Endometrial microvascular endothelial cells (primary cell): ENCODE measurements around the gene RAB11A. TPM values are rescaled to one million over a fixed set of nuclear protein-coding genes. Genes with fewer than 3 reads are reported as not detected.

Experiments
- in situ Hi-C: cut with HindIII; loops from 2 replicates; pipeline ENCODE4 v1.10.0; 2017; ENCODE audit warnings: low sequenced_read_pairs, low pct_unique_long_range_greater_than_20kb; ENCODE audit errors: inconsistent ontology term
- total RNA-seq: library from RNA; depleted of rRNA; stranded (reverse); fragments of >200 nt; gene quantifications from one replicate; pipeline ENCODE4 v1.2.3, GENCODE V29; 2015; ENCODE audit errors: inconsistent ontology term

Gene RAB11A
- 633 TPM for total RNA-seq

DNA sequence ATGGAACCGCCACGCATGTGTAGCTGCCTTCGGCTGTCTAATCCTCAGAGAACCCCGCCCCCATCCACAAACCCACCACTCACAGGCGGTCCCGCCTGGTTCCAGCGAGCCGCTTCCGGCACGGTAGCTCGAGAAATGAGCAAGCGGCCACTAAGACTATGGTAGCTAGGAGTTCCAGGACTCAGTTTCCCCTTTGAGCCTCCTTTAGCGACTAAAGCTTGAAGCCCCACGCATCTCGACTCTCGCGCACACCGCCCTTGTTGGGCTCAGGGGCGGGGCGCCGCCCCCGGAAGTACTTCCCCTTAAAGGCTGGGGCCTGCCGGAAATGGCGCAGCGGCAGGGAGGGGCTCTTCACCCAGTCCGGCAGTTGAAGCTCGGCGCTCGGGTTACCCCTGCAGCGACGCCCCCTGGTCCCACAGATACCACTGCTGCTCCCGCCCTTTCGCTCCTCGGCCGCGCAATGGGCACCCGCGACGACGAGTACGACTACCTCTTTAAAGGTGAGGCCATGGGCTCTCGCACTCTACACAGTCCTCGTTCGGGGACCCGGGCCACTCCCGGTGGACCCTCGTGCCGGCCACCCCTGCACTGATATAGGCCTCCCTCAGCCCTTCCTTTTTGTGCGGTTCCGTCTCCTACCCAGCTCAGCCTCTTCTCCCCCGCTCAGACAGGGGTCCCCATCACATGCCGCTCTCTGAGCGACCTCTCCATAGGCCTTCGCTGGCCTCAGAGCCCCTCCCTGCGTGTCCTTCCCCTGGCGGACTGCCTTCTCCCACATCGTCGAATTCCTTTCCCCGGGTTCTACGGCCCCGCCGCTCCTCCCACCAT, at the start of gene RAB11A:
Gene RAB11A (plus strand): TSS at position 366 of the 828 bp plus-strand sequence. CDS start 95 bp downstream, at position 461.
- in situ Hi-C loops = loop anchor here (5.0 kb wide), 1 partner anchor 37 kb away; no protein-coding TSS in a partner anchor

- in situ Hi-C loops = no loop called here
These were observed 49.7 kb upstream of the RAB11A start for GRCh38 chr15:65819563-65819960.

DNA sequence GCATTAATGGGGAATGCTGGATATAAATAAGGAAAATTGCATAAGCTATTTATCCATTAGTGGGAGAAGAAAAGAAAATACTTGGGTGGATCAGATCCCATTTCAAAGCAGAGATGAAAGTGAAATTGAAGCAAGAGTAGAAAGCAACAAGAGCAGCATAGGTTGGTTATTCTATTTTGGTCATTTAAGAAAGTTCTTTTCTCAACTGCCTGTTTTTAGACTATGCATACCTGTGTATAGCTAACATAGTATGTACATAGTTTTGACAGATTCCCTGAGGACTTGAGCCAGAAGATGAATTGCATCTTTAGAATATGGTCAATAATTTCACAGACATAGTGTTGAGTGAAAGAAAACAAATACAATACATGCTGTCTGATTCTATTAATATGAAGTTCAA, 48.2 kb upstream of the RAB11A start:
- in situ Hi-C loops = no loop called here

DNA sequence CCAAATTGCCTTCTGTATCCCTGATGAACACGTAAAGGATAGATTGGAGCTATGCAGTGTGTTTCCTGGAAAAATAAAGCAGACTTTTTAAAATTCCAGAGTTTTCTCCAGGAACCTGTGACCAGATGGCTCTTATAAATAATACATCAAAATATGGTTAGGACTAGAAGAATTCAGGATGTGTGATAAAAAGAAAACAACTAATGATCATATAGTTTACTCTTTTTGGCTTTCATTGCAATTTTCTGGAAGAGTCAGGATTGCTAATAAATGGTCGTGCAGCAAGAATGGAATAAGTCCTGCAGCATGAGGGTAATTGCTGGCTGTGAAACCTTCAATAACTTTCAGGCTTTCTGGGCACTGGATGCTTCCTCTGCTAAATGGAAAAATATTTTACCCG, 47.0 kb upstream of the RAB11A start:
- in situ Hi-C loops = no loop called here

DNA sequence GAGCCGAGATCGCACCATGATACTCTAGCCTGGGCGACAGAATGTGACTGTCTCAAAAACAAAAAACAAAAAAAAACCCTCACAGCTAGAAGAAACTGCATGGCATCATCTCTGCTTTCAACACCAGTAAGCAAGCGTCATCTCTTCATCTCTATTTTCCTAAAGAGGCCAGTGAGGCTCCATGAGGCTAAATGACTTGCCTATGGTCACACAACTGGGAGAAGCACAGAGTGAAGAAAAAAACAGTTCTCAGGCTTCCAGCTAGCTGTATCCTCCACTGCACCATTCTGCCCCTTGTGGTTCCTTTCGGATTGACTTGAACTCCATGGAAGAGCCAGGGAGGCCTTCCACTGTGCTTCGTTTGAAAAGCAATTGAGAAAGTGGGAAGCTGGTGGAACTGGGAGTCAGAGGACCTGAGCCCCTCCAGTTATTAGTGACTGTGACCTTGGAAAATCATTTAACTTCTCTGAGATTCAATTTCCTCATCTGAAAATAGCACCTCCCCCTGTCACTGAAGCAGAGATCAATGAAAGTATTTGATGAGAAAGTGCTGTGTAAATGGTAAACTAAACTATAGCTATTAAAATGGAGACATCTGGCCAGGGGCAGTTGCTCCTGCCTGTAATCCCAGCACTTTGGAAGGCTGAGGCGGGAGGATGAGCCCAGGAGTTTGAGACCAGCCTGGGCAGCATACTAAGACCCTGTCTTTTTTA, 45.1 kb upstream of the RAB11A start:
- in situ Hi-C loops = no loop called here

DNA sequence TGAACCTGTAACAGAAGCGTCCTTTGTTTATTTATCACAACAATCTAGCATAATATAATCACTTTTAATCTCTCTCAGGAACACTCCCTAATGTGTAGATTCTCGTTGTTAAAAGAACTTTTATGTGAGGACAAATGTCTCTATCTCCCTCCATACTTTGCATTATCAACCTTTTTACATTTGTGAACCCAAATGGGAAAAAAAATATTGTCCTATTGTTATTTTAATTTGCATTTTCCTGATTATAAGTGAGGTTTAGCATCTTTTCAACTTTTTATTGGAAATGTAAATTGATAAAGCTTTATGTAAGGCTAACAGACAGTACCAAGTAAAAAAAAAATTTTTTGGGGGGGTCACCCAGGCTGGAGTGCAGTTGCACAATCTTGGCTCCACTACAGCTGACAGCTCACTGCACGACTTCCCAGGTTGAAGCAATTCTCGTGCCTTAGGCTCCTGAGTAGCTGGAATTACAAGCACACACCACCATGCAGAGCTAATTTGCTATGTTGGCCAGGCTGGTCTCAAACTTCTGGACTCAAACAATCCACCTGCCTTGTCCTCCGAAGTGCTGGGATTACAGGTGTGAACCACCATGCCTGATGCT, 44.2 kb upstream of the RAB11A start:
- in situ Hi-C loops = no loop called here

DNA sequence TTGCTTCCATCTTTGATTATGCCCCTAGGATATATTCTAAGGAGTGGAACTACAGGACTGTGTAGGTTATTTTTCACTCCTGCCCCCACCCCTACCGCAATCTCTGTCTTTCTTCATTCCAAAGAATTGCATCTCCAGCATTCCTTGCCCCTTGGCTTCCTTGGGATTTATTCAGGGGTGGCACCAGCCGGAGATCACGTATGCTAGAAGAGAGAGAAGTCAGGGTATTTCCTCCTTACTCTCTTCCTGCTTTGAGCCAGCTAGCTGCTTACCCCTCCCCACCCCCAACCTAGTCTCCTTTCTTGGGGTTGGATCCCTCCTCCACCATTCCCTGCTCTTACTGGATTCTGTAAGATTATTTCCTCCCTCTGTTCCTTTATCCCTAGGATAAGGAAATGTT, 42.2 kb upstream of the RAB11A start:
- in situ Hi-C loops = no loop called here

- in situ Hi-C loops = no loop called here
These were observed 40.7 kb upstream of the RAB11A start for GRCh38 chr15:65828585-65828984.

- in situ Hi-C loops = no loop called here
These were observed 40.0 kb upstream of the RAB11A start for GRCh38 chr15:65829130-65829764.

GRCh38 chr15:65832549-65833364, 36.5 kb upstream of the RAB11A start:
- in situ Hi-C loops = loop anchor here (5.0 kb wide), 1 partner anchor 35 kb away; the partner anchor contains the start of gene RAB11A

GRCh38 chr15:65833501-65834205, 35.6 kb upstream of the RAB11A start:
- in situ Hi-C loops = loop anchor here (5.0 kb wide), 1 partner anchor 34 kb away; the partner anchor contains the start of gene RAB11A

DNA sequence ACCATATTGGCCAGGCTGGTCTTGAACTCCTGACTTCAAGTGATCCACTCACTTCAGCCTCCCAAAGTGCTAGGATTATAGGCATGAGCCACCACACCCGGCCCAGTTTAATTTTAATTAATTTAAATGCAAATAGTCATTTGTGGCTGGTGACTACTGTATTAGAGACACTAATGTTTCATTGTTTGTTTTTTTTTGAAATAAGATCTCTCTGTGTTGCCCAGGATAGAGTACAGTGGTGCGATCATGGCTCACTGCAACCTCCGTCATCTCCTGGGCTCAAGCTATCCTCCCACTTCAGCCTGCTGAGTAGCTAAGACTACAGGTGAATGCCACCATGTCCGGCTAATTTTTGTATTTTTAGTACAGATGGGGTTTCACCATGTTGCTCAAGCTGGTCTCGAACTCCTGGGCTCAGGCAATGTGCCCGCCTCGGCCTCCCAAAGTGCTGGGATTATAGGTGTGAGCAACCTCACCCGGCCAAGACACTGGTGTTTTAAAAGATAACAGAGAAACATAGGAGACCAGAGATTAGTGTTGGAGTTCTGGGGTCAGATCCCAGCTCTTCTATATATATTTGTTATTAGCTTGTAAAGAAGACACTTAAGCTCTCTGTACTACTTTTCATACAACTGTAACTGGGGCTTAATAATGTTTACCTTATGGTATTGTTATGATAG, 34.5 kb upstream of the RAB11A start:
- in situ Hi-C loops = loop anchor here (5.0 kb wide), 1 partner anchor 33 kb away; the partner anchor contains the start of gene RAB11A

DNA sequence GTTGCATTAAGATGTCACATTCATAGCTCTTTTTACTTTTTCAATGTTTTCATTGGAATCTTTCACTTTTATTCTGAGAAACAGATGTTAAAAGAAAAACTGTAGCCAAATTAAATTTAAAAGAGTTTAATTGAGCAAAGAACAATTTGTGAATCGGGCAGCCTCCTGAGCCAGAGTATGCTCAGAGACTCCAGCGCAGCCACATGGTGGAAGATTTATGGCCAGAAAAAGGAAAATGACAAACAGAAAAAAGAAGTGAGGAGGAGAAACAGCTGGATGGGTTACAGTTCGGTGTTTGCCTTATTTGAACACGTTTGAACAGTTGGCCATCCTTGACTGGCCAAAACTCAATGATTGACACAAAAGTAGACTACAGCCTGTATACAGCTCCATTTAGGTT, 33.8 kb upstream of the RAB11A start:
- in situ Hi-C loops = no loop called here

DNA sequence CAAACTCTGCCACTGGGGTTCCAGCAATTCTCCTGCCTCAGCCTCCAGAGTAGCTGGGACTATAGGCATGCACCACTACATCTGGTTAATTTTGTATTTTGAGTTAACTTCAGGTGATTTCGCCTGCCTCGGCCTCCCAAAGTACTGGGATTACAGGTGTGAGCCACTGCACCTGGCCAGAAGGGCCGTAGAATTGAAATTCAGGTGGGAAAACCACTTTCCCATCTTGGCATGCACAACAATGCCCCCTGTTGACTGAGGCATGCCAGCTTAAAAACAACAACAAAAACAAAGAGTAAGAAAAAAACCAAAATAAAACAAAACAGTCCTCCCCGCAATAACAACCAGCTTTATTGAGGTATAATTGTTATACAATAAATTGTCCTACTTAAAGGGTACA, 32.6 kb upstream of the RAB11A start:
- in situ Hi-C loops = no loop called here

- in situ Hi-C loops = no loop called here
These were observed 31.7 kb upstream of the RAB11A start for GRCh38 chr15:65837301-65838294.

DNA sequence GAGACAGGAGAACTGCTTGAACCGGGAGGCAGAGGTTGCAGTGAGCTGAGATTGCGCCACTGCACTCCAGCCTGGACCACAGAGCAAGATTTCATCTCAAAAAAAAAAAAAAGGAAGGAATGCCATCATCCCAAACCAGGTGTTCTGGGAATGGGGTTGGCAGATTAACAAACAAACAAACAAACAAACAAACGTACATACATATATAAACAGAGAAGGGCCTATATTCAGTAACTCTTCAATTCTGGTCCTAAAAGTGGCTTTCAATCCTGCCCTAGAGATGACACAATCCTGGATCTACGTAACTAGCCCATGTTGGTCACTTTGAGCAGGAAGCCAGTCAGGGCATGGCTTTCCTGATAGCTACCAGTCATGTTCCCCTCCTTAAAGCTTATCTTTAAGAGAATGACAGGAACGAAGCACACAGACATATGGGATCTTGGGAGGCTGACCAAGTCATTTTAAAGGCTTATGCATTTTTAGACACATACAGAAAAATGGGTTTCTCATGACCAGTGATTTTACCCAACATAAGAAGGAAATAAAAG, 29.9 kb upstream of the RAB11A start:
- in situ Hi-C loops = no loop called here
